SK-MEL-5 (cell line): ENCODE data around the gene C17orf78. TPM values are rescaled to one million over a fixed set of nuclear protein-coding genes. Genes with fewer than 3 reads are reported as not detected.
"Not testable (repeated sequence)": the region's sequence is repeated elsewhere in the genome, so short reads cannot be mapped to it uniquely, and the experiment has no call there.

Experiments
- DNase-seq: peaks from one replicate; pipeline ENCODE4 v3.0.0-alpha.2; 2016; ENCODE audit warnings: low read depth, low spot score
- in situ Hi-C: cut with HindIII; loops from 2 replicates; pipeline ENCODE4 v1.10.0; 2016; ENCODE audit warnings: low sequenced_read_pairs, high pct_unique_total_duplicates, low pct_unique_long_range_greater_than_20kb
- polyA plus RNA-seq, 2 experiments: library from polyadenylated mRNA; depleted of rRNA; stranded (reverse); fragments of >200 nt; gene quantifications; 2 replicates each; pipeline ENCODE4 v1.2.3, GENCODE V29; 2015
- total RNA-seq: library from RNA; depleted of rRNA; stranded (reverse); fragments of >200 nt; shearing (Covaris generic); gene quantifications from 2 replicates; pipeline ENCODE4 v1.2.3, GENCODE V29; 2014; rRNA removed

The C17orf78 gene
- not detected in 2 replicates for total RNA-seq
- not detected in 2 replicates for polyA plus RNA-seq (2015; cell fraction: cytosol; rRNA removed)
- not detected in 2 replicates for polyA plus RNA-seq (2015; cell fraction: nucleus; rRNA removed)

- no peak for DNase-seq
- in situ Hi-C loops: no loop called here
These were observed at the start of gene C17orf78 for GRCh38 chr17:37375706-37376105. Gene C17orf78 (plus strand): TSS chr17:37375985. CDS start chr17:37376093, 108 bp downstream.

GRCh38 chr17:37327341-37328090 is 48.3 kb upstream of the C17orf78 start:
- in situ Hi-C loops: no loop called here
- peak; percentile 16 for DNase-seq

- DNase-seq: no peak
- in situ Hi-C loops: no loop called here
These were observed 36.9 kb upstream of the C17orf78 start for GRCh38 chr17:37338847-37339246.

GRCh38 chr17:37339321-37339720 is 36.5 kb upstream of the C17orf78 start:
- no peak for DNase-seq

GRCh38 chr17:37340804-37341203 is 35.0 kb upstream of the C17orf78 start:
- in situ Hi-C loops: no loop called here
- DNase-seq: no peak

More at GRCh38 chr17:37339321-37339720, 36.5 kb upstream of the C17orf78 start:
- in situ Hi-C loops: no loop called here

- in situ Hi-C loops: no loop called here
- DNase-seq: no peak
These were observed 33.2 kb upstream of the C17orf78 start for GRCh38 chr17:37342589-37342988.

- in situ Hi-C loops: no loop called here
- no peak for DNase-seq
These were observed 31.3 kb upstream of the C17orf78 start for GRCh38 chr17:37344519-37344918.

- in situ Hi-C loops, DNase-seq: not testable (repeated sequence)
These were observed 28.9 kb upstream of the C17orf78 start for GRCh38 chr17:37346863-37347402.

GRCh38 chr17:37356796-37357569 is 18.8 kb upstream of the C17orf78 start:
- DNase-seq, in situ Hi-C loops: not testable (repeated sequence)

- in situ Hi-C loops: no loop called here
- DNase-seq: peak; percentile 46
These were observed 17.5 kb upstream of the C17orf78 start for GRCh38 chr17:37358098-37358829.

- in situ Hi-C loops: no loop called here
- DNase-seq: peak; percentile 91
These were observed 16.7 kb upstream of the C17orf78 start for GRCh38 chr17:37358830-37359681.

- DNase-seq: no peak
- in situ Hi-C loops: no loop called here
These were observed 16.1 kb upstream of the C17orf78 start for GRCh38 chr17:37359682-37360188.

- DNase-seq: no peak
- in situ Hi-C loops: no loop called here
These were observed 15.2 kb upstream of the C17orf78 start for GRCh38 chr17:37360632-37361031.

GRCh38 chr17:37361543-37361942 is 14.2 kb upstream of the C17orf78 start:
- in situ Hi-C loops: no loop called here
- DNase-seq: no peak

- in situ Hi-C loops: no loop called here
- DNase-seq: no peak
These were observed 10.2 kb upstream of the C17orf78 start for GRCh38 chr17:37365589-37365988.

GRCh38 chr17:37368577-37368976 is 7.2 kb upstream of the C17orf78 start:
- in situ Hi-C loops: no loop called here
- no peak for DNase-seq
